H4 (cell line): ENCODE measurements around the gene P2RX6. TPM values are rescaled to one million over a fixed set of nuclear protein-coding genes. Genes with fewer than 3 reads are reported as not detected.

Experiments
- DNase-seq: peaks from one replicate; pipeline ENCODE4 v3.0.0-alpha.2; 2015; ENCODE audit warnings: low spot score
- total RNA-seq: library from RNA; depleted of rRNA; stranded (reverse); fragments of >200 nt; shearing (Covaris generic); gene quantifications from 2 replicates; pipeline ENCODE4 v1.2.3, GENCODE V29; 2014

The P2RX6 gene
- total RNA-seq, 1 experiment from 2014 or later: 2.0 TPM

DNA sequence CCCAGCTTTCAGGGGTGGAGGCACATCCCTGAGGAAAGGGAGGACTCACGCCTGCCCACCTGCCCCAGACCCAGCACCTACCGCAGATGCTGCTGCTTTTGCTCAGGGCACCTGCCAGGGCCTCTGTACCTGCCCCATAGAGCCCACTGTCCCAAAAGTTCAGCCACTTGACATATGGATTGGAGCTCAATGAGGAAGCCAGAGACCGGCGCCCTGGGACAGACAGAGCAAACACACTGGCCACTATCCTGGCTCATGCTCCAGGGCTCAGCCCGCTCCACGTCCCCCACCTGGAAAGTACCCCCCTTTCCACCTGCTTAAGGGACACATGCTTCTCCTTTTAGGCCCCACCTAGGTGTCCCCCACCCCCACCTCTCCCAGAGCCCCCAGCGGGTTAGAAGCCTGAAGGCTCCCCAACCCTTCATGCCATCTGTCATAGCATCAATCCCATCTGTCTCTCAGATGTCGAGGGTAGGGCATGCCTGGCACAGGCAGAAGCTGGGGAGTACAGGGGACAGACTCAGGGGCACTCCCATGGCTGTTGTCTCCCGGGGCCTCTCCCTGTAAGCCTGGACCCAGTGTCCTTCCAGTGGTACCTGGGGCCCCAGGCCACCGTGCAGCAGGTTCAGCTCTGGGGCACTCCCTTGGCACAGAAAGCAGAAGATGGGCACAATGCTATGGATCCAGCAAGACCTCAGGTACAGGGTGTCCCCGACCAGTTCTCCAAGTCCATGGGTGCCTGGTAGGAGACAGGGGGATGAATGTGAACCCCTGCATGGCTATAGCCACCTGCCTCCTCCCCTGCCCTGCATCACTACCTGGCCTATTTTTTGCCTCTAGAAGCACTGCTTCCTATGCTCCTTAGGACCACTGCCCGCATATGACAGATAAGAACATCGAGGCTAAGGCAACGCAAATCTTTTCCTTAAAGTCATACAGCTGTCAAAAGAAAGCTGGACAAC is 2.2 kb upstream of the P2RX6 start:
- DNase-seq: no peak

DNA sequence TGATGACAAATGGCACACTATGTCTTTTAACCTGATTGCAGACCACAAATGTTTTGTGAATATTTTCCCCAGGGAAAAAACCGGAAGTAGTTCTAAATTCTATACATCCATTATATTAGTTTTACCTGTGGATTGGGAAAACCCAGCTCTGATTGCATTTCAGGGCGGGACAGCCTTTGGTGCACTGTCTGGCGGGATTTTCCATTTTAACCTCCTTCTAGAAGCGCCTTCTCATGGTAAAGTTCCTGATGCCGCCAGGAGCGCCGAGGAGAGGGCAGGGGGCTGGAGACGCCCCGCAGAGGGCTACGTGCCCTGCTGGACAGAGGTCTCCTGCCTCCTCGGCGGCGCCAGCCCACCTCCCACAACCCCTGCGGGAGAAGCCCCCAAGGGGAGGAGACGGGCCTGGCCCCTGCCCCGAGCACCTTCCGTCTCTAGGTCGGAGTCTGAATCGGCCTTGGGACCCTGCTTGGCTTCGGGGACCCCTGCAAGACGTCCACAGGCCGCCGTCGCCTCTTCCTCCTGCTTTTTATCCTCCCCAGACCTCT is 1.2 kb upstream of the P2RX6 start:
- DNase-seq: no peak

DNA sequence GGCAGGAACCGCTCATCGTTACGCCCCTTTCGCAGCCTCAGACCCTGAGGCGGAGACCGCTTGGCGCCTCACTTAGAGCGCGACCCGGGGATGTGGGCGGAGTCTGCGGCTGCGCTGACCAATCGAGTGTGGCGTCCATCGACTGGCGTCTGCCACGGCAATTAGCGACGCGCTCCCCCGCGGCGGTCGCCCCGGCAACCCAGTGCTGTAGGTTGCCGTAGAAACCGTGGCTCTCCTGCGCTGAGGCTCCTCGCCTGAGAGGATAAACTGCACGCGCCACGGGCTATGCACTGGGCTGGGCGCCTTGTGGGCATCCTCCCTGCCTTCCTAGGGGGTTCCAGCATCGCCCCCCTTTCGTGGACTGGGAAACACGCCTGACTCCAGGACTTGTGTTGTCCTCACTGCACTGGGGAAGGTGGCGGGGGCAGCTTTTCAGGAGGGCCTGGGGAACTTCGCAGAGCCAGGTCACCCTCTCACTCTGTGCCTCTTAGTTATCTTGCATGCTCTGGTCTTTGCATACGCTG is 701 bp upstream of the P2RX6 start:
- DNase-seq: peak; percentile 91

DNA sequence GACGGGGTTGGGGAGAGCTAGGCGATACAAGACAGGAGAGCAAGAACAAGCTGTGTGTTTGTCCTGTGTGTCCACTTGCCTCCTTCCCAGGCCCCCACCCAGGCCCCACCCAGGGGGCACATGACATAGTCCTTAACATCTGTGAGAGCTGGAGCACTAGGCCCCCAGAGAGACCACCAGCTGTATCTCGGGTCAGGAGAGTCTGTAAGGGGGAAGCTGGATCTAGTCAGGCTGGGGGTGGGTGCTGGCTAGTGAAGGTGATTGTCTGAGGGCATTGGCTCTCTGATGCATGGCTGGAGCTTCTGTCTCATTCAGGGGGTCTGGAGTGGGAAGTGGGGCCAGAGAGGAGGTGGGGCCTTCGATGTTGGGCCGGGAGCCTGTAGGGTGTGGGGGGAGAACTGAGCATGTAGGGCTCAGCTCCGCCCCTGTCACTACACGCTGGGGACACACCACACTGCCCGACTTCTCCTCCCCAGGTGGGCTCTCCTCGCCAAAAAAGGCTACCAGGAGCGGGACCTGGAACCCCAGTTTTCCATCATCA is 571 bp downstream of the P2RX6 start:
- DNase-seq: no peak

DNA sequence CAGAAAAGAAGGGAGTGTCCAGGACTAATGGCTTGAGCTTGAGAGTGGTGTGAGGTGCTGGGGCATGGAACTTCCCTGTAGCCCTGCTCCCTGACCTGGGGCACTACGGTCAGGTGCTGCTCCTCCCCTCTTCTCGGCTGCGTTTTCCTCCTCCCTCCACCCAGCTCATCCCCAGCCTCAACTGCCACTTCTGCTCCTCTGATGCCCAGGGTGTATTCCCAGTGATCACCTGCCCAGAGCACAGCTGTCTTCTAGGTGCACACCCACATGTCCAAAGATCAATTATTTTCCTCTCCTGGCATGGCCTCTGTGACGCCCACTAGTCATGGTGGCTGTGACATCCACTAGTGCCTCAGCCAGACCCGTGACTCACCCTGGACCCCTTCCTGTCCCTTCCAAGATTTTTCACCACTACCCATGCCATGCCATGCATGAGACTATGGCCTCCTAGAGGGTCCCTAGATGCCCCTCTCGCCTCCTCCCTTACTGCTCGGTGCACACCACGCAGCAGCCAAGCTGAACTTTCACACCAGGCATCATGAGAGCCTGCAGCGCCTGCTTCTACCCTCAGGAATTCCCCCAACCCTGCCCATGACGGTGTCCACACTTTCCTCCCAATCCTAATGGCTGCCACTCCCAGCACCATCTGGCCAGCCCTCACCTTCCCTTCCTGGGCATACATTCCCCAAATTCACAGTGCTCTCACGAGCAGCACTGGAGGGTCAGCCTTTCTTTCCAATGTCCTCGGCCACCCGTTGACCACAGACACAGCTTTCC is 1.9 kb downstream of the P2RX6 start:
- no peak for DNase-seq

DNA sequence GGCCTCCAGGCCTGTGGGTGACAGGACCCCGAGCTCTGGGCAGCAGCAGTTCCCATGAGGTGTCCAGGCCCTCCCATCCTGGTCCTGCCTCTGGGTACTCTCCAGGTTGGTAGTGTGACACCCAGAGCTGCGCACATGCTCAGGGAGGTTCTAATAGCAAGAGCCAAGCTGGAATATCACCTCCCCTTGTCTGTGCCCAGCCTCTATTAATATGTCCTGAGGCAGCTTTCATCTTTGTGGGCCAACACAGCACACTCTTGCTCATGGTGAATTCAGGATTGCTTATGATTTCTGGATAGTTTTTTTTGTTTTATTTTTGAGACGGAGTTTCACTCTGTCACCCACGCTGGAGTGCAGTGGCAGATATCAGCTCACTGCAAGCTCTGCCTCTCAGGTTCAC is 3.3 kb downstream of the P2RX6 start:
- no peak for DNase-seq

DNA sequence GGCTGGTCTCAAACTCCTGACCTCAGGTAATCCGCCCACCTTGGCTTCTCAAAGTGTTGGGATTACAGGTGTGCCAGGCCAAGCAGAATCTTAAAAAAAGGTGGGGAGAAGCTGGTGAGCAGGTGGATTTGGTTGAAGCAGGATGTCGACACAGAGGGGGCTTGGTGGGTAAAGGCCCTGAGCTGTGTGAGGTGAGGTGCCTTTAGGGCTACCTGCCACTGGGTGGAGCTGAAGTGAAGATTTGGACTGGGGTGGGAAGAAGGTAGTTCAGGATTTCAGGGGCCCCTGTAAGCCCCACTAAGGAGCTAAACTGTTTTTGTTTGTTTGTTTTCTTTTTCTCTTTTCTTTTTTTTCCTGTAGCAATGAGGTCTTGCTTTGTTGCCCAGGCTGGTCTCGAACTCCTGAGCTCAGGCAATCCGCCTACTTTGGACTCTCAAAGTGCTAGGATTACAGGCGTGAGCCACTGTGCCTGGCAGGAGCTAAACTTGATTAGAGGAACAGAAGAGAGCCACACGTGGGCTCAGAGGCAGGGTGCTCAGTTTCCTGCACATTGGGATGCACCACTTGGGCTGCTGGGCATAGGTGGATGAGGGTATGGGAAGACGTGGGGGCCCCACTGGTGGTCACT is 6.0 kb downstream of the P2RX6 start:
- no peak for DNase-seq

GRCh38 chr22:21022507-21022906 is 7.5 kb downstream of the P2RX6 start:
- DNase-seq: no peak

DNA sequence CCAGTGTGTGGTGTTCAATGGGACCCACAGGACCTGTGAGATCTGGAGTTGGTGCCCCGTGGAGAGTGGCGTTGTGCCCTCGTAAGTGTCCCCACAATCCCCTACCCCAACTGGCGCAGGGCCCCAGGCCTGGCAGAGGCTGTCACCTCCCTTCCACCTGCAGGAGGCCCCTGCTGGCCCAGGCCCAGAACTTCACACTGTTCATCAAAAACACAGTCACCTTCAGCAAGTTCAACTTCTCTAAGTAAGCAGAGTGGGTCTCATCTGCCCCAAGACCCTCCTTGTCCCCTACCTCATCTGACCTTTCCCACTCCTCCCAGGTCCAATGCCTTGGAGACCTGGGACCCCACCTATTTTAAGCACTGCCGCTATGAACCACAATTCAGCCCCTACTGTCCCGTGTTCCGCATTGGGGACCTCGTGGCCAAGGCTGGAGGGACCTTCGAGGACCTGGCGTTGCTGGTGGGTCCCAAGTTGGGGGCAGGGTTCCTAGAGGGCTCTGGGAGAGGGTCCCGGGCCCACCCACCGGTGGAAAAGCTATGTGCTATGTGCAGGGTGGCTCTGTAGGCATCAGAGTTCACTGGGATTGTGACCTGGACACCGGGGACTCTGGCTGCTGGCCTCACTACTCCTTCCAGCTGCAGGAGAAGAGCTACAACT is 8.1 kb downstream of the P2RX6 start:
- no peak for DNase-seq

- DNase-seq: no peak
Measured at GRCh38 chr22:21025266-21025665, 10.3 kb downstream of the P2RX6 start.

DNA sequence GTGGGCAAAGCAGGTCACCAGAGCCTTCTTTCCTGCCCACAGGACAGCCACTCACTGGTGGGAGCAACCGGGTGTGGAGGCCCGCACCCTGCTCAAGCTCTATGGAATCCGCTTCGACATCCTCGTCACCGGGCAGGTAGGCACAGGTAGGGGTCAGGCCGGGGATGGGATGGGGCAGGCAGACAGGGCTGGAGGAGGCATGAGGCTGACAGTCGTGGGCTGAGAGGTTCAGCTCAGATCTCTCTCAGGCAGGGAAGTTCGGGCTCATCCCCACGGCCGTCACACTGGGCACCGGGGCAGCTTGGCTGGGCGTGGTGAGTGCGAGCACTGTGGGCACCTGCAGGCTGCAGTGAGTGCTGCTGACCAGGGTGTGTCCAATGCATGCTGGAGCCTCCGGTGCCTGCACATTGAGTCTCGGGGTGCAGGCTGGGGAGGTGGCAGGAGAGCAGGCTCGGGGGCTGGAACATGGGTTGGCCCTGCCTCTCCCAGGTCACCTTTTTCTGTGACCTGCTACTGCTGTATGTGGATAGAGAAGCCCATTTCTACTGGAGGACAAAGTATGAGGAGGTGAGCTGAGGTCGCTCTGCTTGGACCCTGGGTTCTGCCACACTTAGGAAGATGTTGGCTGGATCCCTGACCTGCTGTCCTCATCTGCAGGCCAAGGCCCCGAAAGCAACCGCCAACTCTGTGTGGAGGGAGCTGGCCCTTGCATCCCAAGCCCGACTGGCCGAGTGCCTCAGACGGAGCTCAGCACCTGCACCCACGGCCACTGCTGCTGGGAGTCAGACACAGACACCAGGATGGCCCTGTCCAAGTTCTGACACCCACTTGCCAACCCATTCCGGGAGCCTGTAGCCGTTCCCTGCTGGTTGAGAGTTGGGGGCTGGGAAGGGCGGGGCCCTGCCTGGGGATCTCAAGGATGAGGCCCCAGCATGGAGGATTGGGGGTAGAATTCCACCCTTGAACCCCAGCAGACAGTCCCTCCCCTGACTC is 11.1 kb downstream of the P2RX6 start:
- no peak for DNase-seq

DNA sequence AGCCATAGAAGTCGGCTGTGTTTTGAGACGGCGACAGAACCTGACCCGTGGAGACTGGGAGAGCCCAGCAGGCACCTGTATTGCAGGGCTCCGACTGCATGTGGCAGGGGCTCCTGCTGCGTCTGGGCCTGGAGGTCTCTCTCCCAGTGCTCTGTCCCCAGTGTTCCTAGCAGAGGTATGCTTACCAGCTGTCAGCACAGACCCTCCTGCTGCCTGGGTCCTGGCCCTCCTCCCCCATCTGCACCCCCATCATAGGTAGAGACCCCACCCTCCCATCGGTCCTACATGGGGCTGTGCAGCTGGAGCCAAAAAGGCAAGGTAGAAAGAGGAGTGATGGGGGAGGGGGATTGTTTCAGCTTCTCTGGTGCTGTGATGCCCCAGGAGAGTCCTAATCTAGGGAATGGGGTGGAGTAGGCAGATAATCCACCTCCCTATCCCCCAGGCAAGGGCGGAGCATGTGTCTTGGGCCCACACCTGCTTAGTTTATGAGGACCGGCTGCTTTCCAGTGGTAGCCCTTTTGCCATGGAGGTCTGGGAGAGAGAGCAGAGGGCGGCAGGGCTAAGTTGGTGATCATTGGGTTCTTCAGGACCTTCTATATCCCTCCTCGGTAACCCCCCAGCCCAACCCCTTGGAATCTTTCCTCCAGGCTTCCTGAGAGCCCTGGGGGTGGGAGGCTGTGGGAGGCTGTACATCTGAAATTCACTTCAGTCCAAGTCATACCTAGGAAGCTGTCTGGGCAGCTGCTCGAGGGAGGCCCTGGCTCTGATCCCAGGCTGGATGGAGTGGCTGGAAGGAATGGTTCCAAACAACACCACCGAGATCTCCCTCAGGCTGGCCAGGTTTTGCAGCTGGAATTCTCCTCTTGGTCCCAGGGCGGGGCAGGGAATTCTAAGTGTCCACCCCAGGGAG is 12.1 kb downstream of the P2RX6 start:
- no peak for DNase-seq

DNA sequence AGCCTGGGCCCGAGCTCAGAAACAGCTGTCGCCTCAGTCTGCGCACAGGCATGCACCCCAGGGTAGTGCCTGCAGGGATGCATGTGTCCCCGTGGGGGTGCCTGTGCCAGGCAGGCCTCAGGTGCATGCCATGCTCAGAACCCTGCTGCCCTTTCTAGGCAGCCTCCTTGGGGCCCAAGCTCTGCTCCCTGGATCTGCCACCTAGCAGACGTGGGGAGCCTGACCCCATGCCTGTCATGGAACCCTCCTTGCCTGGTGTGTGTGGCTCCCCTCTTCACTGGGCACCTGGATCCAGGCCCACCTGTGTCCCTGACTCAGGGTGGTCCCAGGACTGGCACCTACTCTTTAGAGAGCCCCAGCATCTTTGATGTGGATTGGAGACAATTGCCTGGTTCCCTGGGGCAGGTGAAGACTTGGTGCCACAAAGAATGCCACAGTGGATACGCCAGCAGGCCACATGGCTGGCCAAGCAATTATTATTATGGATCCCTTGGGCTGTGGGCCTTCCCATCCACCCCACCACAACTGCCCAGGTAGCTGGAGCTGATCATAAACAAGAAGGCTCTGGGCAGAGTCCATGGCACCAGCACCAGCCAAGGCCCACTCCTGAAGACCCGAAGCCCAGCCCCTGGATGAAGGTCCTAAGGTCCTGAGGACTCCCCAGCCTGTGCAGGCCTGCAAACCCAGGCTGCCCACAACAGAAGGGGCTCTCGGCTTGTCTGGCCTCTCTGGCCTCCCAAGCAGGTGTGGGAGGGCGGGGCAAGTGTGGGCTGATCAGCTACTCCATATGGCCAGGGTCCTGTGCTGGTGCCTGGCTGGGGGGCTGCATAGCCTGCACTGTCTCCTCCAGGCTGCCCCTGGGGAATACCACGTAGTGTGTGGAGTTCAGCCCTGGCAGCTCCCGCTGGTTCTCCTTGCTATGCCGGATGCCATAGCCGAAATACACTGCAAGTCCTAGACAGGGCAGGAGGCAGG is 13.6 kb downstream of the P2RX6 start:
- DNase-seq: no peak

DNA sequence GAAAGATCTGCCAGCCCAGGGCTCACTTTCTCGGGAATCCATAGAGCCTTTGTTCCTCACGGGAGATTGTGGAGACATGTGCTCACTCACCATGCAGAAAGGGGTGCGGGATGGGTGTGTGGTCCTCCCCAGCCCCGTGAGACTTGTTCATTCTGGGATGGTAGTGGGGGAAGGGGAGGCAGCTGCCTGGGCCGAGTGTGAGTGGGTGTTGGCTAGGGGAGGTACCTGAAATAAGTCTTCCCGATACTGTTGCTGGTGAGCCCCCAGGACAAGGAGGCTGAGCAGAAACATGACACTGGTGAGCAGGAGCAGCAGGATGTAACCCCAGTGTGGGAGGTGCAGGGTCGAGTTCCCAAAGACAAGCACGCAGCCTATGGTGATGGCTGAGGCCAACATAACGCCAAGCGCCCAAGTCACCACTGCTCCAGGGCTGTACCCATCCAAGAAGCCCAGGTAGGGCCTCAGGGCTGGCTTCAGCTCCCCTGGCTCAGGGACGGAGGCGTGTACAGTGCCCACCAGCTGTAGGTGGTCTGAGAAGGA is 14.6 kb downstream of the P2RX6 start:
- no peak for DNase-seq

DNA sequence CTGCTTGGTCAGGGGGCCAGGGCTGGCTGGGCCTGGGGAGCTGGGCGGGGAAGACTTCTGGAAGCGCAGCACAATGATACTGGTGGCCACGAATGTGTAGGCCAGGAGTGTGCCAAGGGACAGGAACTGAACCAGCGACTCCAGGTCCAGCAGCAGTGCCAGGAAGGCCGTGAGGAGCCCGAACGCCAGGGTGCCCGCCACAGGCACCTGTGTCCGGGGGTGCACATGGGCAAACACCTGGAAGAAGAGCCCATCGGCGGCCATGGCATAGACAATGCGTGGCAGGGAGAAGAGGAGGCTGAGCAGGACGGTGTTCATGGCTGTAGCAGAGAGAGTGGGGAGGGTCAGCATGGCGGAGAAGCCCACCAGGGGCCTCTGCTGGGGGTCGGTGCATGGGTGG is 15.1 kb downstream of the P2RX6 start:
- DNase-seq: no peak

DNA sequence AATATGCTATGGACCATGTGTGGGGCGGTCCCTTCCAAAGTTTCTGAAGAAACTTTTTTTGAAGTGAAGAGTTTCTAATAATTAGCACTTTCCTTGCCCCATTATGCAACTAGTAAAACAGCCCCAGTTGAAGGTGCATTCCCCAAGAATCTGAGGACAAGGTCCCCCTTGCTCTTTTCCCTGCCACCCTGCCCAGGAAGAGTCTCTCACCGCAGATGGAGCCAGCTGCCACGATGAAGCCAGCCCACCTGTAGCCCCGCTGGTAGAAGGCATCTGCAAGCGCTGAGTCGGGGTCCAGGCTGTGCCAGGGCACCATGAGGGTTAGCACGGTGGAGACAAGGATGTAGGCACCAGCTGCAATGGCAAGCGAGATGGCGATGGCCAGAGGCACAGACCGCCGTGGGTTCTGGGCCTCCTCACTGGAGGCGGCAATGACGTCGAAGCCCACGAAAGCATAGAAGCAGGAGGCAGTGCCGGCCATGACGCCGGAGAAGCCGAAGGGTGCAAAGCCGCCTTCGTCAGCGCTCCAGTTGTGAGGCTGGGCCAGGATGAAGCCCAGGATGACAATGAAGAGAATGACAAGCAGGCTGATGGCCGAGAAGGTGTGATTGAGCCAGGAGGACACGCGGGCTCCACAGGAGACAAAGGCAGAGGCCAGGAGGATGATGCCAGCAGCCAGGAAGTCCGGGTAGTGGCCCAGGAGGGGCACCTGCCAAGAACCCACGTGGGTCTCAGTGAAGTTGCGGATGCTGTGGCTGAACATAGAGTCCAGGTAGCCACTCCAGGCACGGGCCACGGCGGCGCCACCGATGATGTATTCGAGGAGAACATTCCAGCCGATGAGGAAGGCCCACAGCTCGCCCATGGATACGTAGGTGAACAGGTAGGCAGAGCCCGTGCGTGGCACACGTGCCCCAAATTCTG is 15.9 kb downstream of the P2RX6 start:
- no peak for DNase-seq
